ENCODE results near the gene MAB21L4. TPM values are rescaled to one million over a fixed set of nuclear protein-coding genes. Genes with fewer than 3 reads are reported as not detected.

The MAB21L4 gene
- total RNA-seq, 1 experiment from 2014 or later = 0.21 TPM

GRCh38 chr2:240909216-240909974 lies 13.4 kb upstream of the MAB21L4 start:
- ChIA-PET CTCF (no interaction called here), POLR2A (no interaction called here)
- no peaks in the 10 kb centered on the region for H3K27me3 ChIP-seq (ENCODE audit: control insufficient read depth, insufficient read depth, low read length)
- DNase-seq (ENCODE audit: low read depth, low spot score) = no peak
- in situ Hi-C loops (cut with HindIII; ENCODE audit: low pct_unique_long_range_greater_than_20kb, low sequenced_read_pairs) = no loop called here
- no peak for TF ChIP-seq POLR2AphosphoS5 (IDR thresholded peaks at IDR 0.05; ENCODE audit: low read depth, low read length)
- TF ChIP-seq SIN3A (IDR thresholded peaks at IDR 0.05; ENCODE audit: borderline replicate concordance, insufficient read depth, low read depth, low read length) = no peak
- no peak for TF ChIP-seq REST (IDR thresholded peaks at IDR 0.05; ENCODE audit: insufficient read depth in 1 of 2, low read depth in 2 of 2, low read length in 1 of 2)
- intact Hi-C loops (cut with micrococcal nuclease; ENCODE audit: unreplicated experiment) = no loop called here
- ATAC-seq = no peak
- no peak overlapping the region for H3K27ac ChIP-seq (ENCODE audit: low read length)
- H3K9me3 ChIP-seq (ENCODE audit: control insufficient read depth, insufficient read depth, low read depth, low read length) = no peaks in the 10 kb centered on the region
- peaks cover 8% of the 10 kb centered on the region; the same call in 1 of the 2 replicates for H3K4me1 ChIP-seq (ENCODE audit: control insufficient read depth, insufficient read depth, low read length)
- H3K4me3 ChIP-seq (ENCODE audit: low read depth in 2 of 2, low read length in 2 of 2) = no peak overlapping the region
- no peaks in the 10 kb centered on the region for H3K36me3 ChIP-seq (ENCODE audit: control insufficient read depth, insufficient read depth, low read length)
- BruUV-seq (replicated peaks) = no TSS peak

GRCh38 chr2:240906911-240907590 lies 11.1 kb upstream of the MAB21L4 start:
- in situ Hi-C loops (cut with HindIII; ENCODE audit: low pct_unique_long_range_greater_than_20kb, low sequenced_read_pairs) = no loop called here
- BruUV-seq (replicated peaks) = no TSS peak
- Histone ChIP-seq H3K9me3 (ENCODE audit: control insufficient read depth, insufficient read depth, low read depth, low read length) (no peaks in the 10 kb centered on the region), H3K36me3 (ENCODE audit: control insufficient read depth, insufficient read depth, low read length) (no peaks in the 10 kb centered on the region), H3K27ac (ENCODE audit: low read length) (no peak overlapping the region), H3K4me3 (ENCODE audit: low read depth in 2 of 2, low read length in 2 of 2) (no peak overlapping the region), H3K27me3 (ENCODE audit: control insufficient read depth, insufficient read depth, low read length) (no peaks in the 10 kb centered on the region), H3K4me1 (ENCODE audit: control insufficient read depth, insufficient read depth, low read length) (no peaks in the 10 kb centered on the region)
- POLR2A ChIA-PET = no interaction called here
- DNase-seq (ENCODE audit: low read depth, low spot score) (no peak), ATAC-seq (peak; percentile 40)
- no peak for TF ChIP-seq SIN3A (IDR thresholded peaks at IDR 0.05; ENCODE audit: borderline replicate concordance, insufficient read depth, low read depth, low read length)
- no peak for TF ChIP-seq TCF7L2 (IDR thresholded peaks at IDR 0.05; ENCODE audit: low read depth, low read length)
- CTCF ChIA-PET = no interaction called here
- intact Hi-C loops (cut with micrococcal nuclease; ENCODE audit: unreplicated experiment) = no loop called here

GRCh38 chr2:240906141-240906910 lies 10.4 kb upstream of the MAB21L4 start, which contains the start of gene CROCC2:
CROCC2 (plus strand) TSS chr2:240906336; CDS start chr2:240906514, 178 bp downstream.
- H3K4me3 ChIP-seq (ENCODE audit: low read depth in 2 of 2, low read length in 2 of 2) = no peak within 1 kb of the TSS
- BruUV-seq (replicated peaks) = no TSS peak
- ATAC-seq = peak; percentile 55; the same call in 1 of the 2 replicates
- no peak within 1 kb of the TSS for H3K27ac ChIP-seq (ENCODE audit: low read length)
- no peaks in the 10 kb centered on the region for H3K27me3 ChIP-seq (ENCODE audit: control insufficient read depth, insufficient read depth, low read length)
- H3K9me3 ChIP-seq (ENCODE audit: control insufficient read depth, insufficient read depth, low read depth, low read length) = no peaks in the 10 kb centered on the region
- TF ChIP-seq REST (IDR thresholded peaks at IDR 0.05; ENCODE audit: insufficient read depth in 1 of 2, low read depth in 2 of 2, low read length in 1 of 2) (no peak), CTCF (IDR thresholded peaks at IDR 0.05) (no peak), SIN3A (IDR thresholded peaks at IDR 0.05; ENCODE audit: borderline replicate concordance, insufficient read depth, low read depth, low read length) (no peak), TCF7L2 (IDR thresholded peaks at IDR 0.05; ENCODE audit: low read depth, low read length) (no peak), POLR2AphosphoS5 (IDR thresholded peaks at IDR 0.05; ENCODE audit: low read depth, low read length) (no peak)
- intact Hi-C loops (cut with micrococcal nuclease; ENCODE audit: unreplicated experiment) = no loop called here
- no peaks in the 10 kb centered on the region for H3K4me1 ChIP-seq (ENCODE audit: control insufficient read depth, insufficient read depth, low read length)
- DNase-seq (ENCODE audit: low read depth, low spot score) = no peak
- in situ Hi-C loops (cut with HindIII; ENCODE audit: low pct_unique_long_range_greater_than_20kb, low sequenced_read_pairs) = no loop called here
- ChIA-PET POLR2A (no interaction called here), CTCF (no interaction called here)
- H3K36me3 ChIP-seq (ENCODE audit: control insufficient read depth, insufficient read depth, low read length) = no peaks in the 10 kb centered on the region
